Retinal pigment epithelial cell (primary cell): ENCODE measurements around the gene TBC1D14.
"Not testable (repeated sequence)": the region's sequence is repeated elsewhere in the genome, so short reads cannot be mapped to it uniquely, and the experiment has no call there.

ENCODE experiments used
- DNase-seq: peaks from one replicate; pipeline ENCODE4 v3.0.0-alpha.2; 2010; ENCODE audit warnings: low read depth
- H3K4me3 ChIP-seq: 2 replicates; pipeline ENCODE4 v1.5.1; 2011; ENCODE audit warnings: mild to moderate bottlenecking, low read length, control low read depth, moderate library complexity
- CTCF ChIP-seq: conservative IDR thresholded peaks from 2 replicates; pipeline ENCODE4 v1.5.1; 2011; ENCODE audit warnings: low read depth, low read length, control low read depth, inconsistent platforms

The TBC1D14 gene

DNA sequence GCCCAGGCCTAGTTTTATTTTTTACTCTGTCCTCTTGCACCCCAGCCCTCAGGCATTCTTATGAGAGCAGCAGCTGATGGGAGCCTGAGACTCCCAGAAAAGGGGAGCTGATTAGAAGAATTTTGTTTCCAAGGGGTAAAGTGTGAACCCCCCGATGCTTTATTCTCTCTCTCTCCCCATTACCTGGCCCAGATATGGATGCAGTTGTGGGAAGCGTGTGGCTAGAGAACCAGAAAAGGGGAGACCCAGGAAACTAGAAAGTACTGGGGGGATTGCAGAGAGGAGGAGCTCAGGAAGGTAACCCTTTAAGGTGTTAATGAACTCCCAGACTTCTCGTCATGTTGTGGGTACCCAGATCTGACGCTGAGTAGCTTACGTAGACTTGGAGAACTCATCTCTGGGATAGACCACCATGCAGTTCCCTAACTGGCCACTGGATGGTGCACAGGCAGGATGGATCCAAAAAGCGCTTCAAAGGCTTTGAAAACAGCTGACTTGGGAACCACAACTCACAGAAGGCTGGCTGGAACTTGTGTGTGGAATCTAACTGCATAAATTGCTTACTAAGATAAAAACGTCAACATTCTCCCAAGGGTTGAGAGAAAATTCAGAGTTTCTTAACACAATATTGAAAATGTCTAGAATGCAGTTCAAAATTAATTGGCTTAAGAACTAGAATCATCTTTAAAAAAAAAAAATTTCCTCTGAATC lies 64.7 kb downstream of the TBC1D14 start:
- peak; percentile 99 for TF ChIP-seq CTCF
- peak; percentile 60 for DNase-seq

GRCh38 chr4:6977846-6978245 lies 68.2 kb downstream of the TBC1D14 start:
- not testable (repeated sequence) for DNase-seq

More for the DNA sequence above, 64.7 kb downstream of the TBC1D14 start:
- no peak overlapping the region for H3K4me3 ChIP-seq

DNA sequence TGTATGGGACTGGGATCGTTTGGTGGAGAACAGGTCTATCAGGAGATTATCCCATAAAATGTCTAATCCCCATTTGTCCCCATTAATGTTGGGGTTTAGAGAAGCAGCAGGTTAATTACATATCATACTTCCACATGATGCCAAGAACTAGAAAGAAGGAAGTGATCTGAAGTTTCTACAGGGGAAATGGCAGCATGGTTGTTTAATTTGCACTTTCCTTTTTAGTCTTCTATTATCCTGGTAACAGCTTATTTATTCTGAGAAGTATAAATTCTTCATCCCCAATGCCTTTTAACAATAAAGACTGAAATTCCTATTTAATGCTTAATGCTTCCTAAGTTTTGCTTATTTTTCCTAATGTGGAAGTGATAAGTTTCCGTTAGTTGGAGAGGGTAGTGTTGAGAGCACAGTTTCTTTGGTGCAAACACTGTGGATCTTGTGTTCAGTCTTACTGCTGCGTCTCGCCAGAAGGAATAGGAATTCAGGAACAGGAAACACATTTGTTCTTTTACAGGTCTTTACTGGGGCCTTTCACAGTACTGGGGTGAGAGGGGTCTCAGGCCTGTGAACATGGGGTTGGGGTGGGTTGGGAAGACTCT lies 74.0 kb downstream of the TBC1D14 start:
- no peak for DNase-seq
- TF ChIP-seq CTCF, result no peak
- no peak overlapping the region for H3K4me3 ChIP-seq

More at GRCh38 chr4:6977846-6978245, 68.2 kb downstream of the TBC1D14 start:
- H3K4me3 ChIP-seq, result not testable (repeated sequence)

DNA sequence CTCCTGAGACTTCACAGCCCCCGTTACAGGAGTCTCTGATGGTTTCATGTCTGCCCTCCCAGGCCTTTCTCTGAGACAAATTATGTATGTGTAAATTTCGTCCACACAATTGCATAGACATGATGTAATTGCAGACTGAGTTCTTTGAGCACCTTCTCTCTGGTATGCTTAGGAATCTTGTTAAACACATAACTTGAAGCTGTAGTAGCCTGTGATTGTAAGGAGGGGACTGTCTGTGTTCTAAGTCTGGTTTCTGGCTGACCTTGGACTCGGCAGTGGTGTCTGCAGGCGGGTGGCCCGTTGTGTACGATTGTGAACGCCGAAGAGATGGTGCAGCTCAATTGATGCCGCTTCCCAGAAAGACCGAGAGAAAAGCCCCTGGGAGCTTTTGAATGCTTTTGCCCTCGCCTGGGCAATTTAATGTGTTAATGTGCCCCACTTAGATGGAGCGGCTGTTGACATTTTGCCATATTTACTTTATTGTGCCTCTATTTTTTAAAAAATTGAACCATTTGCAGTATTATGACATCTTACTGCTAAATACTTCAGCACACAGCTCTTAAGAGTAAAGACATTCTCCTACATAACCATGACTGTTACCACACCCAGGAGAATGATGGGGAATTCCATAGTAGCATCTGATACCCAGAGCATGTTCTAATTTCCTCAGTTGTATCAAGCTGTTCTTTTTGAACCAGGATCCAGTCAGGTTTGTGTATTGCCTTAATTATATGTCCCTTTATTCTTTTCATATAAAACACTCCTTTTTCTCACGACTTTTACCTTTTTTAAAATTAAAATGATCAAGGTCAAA lies 75.2 kb downstream of the TBC1D14 start:
- no peak for DNase-seq

GRCh38 chr4:6986072-6986780 lies 76.6 kb downstream of the TBC1D14 start:
- peak overlapping the region; percentile 74 for H3K4me3 ChIP-seq
- DNase-seq, result no peak
- TF ChIP-seq CTCF, result no peak

More for the DNA sequence above, 75.2 kb downstream of the TBC1D14 start:
- H3K4me3 ChIP-seq, result no peak overlapping the region
- no peak for TF ChIP-seq CTCF

GRCh38 chr4:6986781-6987587 lies 77.4 kb downstream of the TBC1D14 start:
- peak overlapping the region; percentile 74 for H3K4me3 ChIP-seq
- peak; percentile 67 for DNase-seq
- TF ChIP-seq CTCF, result no peak

DNA sequence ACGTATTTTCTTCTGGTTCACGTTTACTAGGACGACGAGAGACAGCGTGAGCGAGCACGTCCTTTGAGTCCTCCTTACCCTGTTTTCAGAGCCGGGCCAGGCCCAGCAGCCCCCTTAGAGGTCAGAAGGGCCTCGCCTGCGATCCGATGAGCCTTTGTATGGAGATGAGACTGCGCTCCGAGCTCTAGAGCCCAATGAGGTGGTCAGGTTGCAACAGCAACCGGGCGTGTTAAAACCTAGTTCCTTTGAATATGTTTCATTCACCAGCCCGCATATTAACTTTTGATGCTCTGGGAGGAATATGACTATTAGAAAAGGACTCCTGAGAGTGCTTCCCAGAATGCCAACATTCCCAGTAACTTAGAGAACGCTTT lies 77.9 kb downstream of the TBC1D14 start:
- no peak for DNase-seq
- peak overlapping the region; percentile 74 for H3K4me3 ChIP-seq
- TF ChIP-seq CTCF, result no peak
